AG04449 (cell line): ENCODE results near the gene GFER.

Source experiments
- CTCF ChIA-PET: fragments of 350-600 bp; formaldehyde crosslinking; extraction: SDS; loops from one replicate; lab custom pipeline; 2021; ENCODE audit warnings: antibody characterized with exemption; lab: Yijun Ruan, JAX
- POLR2A ChIA-PET: fragments of 400-600, 350-600 bp; formaldehyde crosslinking; extraction: SDS; loops from one replicate; lab custom pipeline; 2020; ENCODE audit warnings: antibody characterized with exemption, inconsistent platforms; lab: Yijun Ruan, JAX
- DNase-seq: peaks from one replicate; pipeline ENCODE4 v3.0.0-alpha.2; 2010; ENCODE audit warnings: low read depth, low spot score
- H3K4me3 ChIP-seq: 2 replicates; pipeline ENCODE4 v1.5.1; 2011; ENCODE audit warnings: low read depth, mild to moderate bottlenecking, control low read depth, low read length
- TF ChIP-seq, protein P1 (sequence below): IDR thresholded peaks from one replicate; pipeline ENCODE4 v1.5.1; 2011; ENCODE audit warnings: mild to moderate bottlenecking, moderate library complexity, low read length, control low read depth, inconsistent platforms; ENCODE audit not compliant: insufficient read depth; ENCODE audit errors: missing control alignments

Gene GFER

DNA sequence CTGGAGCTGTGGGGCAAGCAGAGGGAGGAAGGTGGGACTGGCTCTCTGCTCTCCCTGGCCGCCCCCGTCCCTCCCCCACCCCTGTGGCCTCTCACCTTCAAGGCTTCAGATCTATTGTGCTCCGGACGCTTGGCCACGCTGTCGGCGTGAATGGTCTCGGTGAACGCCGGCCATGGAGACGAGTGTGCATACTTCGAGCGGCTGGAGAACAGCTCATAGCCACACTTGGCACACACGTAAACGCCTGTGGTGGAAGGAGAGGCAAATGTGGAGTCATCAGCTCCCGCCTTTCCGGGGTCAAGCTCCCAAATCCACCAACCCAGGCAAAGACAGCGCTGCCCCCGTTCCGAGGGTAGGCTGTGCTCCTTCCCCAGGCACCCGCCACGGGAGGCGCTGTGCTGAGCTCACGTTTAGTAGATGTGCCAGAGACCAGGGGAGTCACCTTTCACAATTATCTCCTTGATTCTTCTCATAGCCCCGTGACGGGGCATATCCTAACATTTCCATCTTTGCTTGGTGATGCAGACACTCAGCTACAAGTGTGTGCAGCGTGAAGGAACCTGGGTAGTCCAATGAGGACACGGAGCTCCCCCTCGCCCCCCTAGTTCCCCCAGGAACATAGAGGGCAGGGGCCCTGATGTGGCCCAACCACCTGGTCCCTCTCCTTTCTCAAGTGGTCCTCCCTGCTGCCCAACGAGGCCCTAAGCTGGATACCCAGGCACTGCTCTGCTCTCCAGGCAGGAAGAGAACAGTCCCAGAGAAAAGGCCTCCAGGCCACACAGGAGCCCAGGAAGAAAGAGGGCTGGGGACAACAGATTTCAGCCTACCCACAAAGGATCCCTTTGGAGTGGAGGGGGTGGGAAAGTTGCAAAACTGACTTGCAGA lies 42.6 kb upstream of the GFER start:
- no peak for DNase-seq
- CTCF ChIA-PET: interaction anchor here (0.8 to 7.4 kb wide), 7 partner anchors 9 to 199 kb away, joined by 3 to 80 read pairs (median 4); partner anchors contain the start of gene RPS2
- H3K4me3 ChIP-seq: peak overlapping the region; percentile 87
- POLR2A ChIA-PET: interaction anchor here (1.7 kb wide), 1 partner anchor 23 kb away, joined by 5 read pairs; the partner anchor contains the start of gene RPS2
- TF ChIP-seq, protein P1, sequence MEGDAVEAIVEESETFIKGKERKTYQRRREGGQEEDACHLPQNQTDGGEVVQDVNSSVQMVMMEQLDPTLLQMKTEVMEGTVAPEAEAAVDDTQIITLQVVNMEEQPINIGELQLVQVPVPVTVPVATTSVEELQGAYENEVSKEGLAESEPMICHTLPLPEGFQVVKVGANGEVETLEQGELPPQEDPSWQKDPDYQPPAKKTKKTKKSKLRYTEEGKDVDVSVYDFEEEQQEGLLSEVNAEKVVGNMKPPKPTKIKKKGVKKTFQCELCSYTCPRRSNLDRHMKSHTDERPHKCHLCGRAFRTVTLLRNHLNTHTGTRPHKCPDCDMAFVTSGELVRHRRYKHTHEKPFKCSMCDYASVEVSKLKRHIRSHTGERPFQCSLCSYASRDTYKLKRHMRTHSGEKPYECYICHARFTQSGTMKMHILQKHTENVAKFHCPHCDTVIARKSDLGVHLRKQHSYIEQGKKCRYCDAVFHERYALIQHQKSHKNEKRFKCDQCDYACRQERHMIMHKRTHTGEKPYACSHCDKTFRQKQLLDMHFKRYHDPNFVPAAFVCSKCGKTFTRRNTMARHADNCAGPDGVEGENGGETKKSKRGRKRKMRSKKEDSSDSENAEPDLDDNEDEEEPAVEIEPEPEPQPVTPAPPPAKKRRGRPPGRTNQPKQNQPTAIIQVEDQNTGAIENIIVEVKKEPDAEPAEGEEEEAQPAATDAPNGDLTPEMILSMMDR: no peak

DNA sequence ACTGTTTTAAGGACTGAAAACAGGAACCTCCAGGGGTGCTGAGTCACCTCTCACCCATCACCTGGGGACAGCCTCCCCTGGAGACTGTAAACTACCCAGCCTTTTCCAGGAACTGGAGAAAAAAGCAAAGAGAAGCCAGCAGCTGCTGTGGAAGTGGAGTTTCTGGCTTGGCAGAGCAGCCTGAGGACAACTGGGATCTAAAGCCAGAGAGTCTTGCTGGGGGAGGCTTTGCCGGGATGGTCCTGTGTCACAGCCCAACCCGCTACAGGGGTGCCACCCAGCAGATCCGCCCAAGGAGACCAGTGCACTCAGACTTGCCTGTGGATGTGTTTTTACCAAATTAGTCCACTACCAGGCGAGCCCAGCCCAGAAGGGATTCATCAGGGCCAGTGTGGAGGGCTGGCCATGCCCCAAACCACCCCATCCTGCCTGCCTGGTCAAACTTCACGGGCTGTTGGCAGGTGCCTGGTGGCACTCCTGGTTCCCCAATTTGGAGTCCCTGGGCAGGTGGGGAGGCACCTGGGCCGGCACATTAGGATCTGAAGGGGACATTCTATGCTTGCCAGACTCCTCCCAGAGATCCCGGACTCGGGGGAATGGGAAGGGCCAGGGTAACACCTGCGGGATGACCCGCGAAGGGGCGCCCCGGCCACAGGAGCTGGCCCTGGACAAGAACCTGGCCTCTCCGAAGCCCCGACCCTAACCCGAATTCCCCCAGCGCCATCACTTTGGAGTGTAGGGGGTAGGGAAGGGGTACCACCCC lies 41.8 kb upstream of the GFER start:
- no peak for DNase-seq
- TF ChIP-seq, protein P1: no peak
- H3K4me3 ChIP-seq: peak overlapping the region; percentile 87
- ChIA-PET POLR2A (no interaction called here), CTCF (interaction anchor here (1.2 to 7.4 kb wide), 6 partner anchors 10 to 168 kb away, joined by 3 to 80 read pairs (median 4); partner anchors contain the start of gene RPS2)

DNA sequence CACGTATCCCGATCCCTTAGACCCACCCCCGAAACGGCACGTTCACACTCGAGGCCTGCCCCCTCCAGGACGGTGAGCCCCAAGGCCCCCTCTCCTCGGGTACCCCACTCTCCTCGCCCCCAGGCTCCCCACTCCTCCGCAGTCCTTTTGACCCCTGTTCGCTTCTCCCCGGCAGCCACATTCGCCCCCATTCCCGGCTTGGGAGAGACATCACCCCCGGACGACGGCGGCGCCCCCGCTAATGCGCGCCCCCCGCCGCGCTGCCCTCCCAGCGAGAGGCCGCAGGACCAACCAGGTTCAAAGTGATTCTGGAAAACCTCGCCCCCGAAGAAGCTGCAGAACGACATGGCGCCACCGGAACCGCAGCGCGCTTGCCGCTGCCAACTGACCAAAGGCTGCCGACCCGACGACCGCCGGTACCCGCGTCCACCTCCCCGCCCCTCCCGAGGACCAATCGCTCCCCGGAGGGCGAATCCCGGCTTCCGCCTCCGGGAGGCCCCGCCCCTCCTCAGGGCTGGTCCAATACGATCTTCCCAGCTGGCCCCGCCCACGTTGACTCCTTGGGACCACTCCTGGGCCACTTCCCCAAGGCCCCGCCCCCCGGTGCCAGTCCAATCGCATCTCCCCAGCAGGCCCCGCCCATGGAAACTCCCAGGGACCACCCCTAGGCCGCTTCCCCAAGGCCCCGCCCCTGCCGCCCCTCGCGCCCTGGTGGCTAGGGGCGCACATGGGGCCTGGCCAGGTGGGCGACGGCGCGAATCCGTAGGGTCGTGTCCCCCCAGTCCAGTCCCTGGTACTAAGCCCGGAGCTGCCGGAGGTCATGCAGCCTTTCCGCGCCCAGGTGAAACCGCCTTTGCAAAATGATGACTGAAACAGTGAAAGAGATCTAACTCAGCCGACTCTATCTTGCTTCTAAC lies 40.9 kb upstream of the GFER start, which contains the start of gene MSRB1:
TSS of gene MSRB1 (minus strand) at position 390 of the 917 bp plus-strand sequence. CDS start at position 347, 43 bp downstream.
- ChIA-PET CTCF (interaction anchor here (0.6 to 7.4 kb wide), 9 partner anchors 9 to 297 kb away, joined by 3 to 80 read pairs (median 3); no protein-coding TSS in a partner anchor), POLR2A (interaction anchor here (1.0 to 4.7 kb wide), 3 partner anchors 14 to 66 kb away, joined by 3 to 45 read pairs (median 3); partner anchors contain the start of gene RPS2)
- peak within 1 kb of the TSS; percentile 87 for H3K4me3 ChIP-seq
- DNase-seq: peak; percentile 65
- TF ChIP-seq, protein P1: no peak

DNA sequence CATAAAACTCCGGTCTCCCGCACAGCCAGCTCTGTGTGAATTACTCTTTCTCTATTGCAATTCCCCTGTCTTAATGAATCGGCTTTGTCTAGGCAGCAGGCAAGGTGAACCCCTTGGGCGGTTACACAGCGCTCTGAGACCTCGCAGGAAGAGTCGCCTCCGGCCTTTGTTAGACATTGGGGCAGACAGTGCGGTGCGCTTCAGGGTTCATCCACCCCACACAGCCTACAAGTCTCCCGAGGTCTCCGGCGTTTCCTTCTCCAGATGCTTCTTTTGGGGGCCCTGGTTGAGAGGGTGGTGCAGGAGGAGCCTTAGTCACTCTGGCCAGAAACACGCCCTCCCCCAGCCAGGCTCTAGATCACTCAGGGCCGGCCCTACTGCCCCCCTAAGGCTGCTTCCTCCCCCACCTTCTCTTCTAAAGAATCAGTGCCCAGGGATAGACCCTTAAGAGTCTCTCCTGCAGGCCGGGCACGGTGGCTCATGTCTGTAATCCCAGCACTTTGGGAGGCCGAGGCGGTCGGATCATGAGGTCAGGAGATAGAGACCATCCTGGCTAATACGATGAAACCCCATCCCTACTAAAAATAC lies 39.3 kb upstream of the GFER start:
- H3K4me3 ChIP-seq: no peak overlapping the region
- ChIA-PET CTCF (interaction anchor here (2.3 to 7.4 kb wide), 2 partner anchors 15 to 16 kb away, joined by 14 to 80 read pairs; no protein-coding TSS in a partner anchor), POLR2A (interaction anchor here (4.7 kb wide), 1 partner anchor 20 kb away, joined by 45 read pairs; the partner anchor contains the start of gene RPS2)
- no peak for DNase-seq
- TF ChIP-seq, protein P1: no peak
